ENCODE results near the gene NES. TPM values are rescaled to one million over a fixed set of nuclear protein-coding genes. Genes with fewer than 3 reads are reported as not detected.

NES gene
- total and polyA plus RNA-seq, 2 experiments from 2014 or later = 25.0 to 95.9 TPM

DNA sequence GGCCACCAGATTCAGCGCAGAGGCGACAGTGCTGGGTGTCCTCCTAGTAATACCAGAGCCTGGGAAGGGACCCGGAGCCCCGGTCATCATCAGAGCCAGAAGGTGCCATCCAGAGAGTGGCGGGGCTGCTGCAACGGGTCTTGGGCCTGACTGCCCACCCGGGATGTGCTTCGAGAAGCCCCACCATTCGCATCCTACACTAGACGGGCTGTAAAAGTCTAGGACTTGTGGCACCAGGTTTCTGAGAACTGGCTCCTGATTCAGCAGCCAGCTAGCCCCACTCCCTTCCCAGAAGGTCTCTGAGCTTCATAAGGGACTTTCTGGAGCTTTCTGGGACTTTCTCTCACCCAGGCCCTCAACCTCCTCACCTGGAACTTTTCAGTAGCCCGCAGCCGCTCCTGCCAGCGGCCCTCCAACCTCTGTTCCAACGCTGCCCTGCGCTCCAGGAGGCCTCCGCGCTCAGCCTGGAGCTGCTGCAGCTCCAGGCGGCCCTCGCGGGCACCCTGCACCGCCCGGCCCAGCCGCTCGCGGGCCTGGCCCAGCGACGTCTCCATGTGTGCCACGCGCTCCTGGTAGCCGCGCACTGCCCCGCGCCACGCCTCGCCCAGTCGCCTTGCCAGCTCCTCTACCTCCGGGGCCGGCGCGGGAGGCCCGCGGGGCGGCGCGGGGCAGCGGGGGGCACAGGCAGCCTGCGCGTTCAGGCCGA is 940 bp downstream of the NES start:
- Mint-ChIP-seq H3K4me3 (peak overlapping the region; percentile 78), H3K36me3 (ENCODE audit: low read depth) (peaks cover 44% of the 10 kb centered on the region), H3K27me3 (ENCODE audit: insufficient read depth, low read depth, poor library complexity) (peaks cover 36% of the 10 kb centered on the region), H3K4me1 (peaks cover 59% of the 10 kb centered on the region), H3K9me3 (peaks cover 9% of the 10 kb centered on the region), H3K27ac (no peak overlapping the region)
- H3K9me2 ChIP-seq (ENCODE audit: insufficient read depth) = peaks cover 9% of the 10 kb centered on the region
- H3F3A ChIP-seq (replicated peaks; ENCODE audit: low read depth) = peaks cover 14% of the 10 kb centered on the region; the same call in 1 of the 2 replicates
- H4K20me1 ChIP-seq (replicated peaks; ENCODE audit: insufficient read depth) = no peaks in the 10 kb centered on the region; the same call in 1 of the 2 replicates
- H3K4me2 ChIP-seq = peak overlapping the region; percentile 97
- peaks cover 15% of the 10 kb centered on the region for H3K36me3 ChIP-seq (ENCODE audit: insufficient read depth)
- no peak overlapping the region for H2AFZ ChIP-seq
- TF ChIP-seq, protein P1, sequence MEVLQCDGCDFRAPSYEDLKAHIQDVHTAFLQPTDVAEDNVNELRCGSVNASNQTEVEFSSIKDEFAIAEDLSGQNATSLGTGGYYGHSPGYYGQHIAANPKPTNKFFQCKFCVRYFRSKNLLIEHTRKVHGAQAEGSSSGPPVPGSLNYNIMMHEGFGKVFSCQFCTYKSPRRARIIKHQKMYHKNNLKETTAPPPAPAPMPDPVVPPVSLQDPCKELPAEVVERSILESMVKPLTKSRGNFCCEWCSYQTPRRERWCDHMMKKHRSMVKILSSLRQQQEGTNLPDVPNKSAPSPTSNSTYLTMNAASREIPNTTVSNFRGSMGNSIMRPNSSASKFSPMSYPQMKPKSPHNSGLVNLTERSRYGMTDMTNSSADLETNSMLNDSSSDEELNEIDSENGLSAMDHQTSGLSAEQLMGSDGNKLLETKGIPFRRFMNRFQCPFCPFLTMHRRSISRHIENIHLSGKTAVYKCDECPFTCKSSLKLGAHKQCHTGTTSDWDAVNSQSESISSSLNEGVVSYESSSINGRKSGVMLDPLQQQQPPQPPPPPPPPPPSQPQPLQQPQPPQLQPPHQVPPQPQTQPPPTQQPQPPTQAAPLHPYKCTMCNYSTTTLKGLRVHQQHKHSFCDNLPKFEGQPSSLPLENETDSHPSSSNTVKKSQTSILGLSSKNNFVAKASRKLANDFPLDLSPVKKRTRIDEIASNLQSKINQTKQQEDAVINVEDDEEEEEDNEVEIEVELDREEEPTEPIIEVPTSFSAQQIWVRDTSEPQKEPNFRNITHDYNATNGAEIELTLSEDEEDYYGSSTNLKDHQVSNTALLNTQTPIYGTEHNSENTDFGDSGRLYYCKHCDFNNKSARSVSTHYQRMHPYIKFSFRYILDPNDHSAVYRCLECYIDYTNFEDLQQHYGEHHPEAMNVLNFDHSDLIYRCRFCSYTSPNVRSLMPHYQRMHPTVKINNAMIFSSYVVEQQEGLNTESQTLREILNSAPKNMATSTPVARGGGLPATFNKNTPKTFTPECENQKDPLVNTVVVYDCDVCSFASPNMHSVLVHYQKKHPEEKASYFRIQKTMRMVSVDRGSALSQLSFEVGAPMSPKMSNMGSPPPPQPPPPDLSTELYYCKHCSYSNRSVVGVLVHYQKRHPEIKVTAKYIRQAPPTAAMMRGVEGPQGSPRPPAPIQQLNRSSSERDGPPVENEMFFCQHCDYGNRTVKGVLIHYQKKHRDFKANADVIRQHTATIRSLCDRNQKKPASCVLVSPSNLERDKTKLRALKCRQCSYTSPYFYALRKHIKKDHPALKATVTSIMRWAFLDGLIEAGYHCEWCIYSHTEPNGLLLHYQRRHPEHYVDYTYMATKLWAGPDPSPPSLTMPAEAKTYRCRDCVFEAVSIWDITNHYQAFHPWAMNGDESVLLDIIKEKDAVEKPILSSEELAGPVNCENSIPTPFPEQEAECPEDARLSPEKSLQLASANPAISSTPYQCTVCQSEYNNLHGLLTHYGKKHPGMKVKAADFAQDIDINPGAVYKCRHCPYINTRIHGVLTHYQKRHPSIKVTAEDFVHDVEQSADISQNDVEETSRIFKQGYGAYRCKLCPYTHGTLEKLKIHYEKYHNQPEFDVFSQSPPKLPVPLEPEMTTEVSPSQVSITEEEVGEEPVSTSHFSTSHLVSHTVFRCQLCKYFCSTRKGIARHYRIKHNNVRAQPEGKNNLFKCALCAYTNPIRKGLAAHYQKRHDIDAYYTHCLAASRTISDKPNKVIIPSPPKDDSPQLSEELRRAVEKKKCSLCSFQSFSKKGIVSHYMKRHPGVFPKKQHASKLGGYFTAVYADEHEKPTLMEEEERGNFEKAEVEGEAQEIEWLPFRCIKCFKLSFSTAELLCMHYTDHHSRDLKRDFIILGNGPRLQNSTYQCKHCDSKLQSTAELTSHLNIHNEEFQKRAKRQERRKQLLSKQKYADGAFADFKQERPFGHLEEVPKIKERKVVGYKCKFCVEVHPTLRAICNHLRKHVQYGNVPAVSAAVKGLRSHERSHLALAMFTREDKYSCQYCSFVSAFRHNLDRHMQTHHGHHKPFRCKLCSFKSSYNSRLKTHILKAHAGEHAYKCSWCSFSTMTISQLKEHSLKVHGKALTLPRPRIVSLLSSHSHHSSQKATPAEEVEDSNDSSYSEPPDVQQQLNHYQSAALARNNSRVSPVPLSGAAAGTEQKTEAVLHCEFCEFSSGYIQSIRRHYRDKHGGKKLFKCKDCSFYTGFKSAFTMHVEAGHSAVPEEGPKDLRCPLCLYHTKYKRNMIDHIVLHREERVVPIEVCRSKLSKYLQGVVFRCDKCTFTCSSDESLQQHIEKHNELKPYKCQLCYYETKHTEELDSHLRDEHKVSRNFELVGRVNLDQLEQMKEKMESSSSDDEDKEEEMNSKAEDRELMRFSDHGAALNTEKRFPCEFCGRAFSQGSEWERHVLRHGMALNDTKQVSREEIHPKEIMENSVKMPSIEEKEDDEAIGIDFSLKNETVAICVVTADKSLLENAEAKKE (CRISPR knock-in tag; IDR thresholded peaks at IDR 0.05) = no peak
- TF ChIP-seq STAT1 (IDR thresholded peaks at IDR 0.05; ENCODE audit: unreplicated experiment) (no peak), EZH2 (IDR thresholded peaks at IDR 0.05; ENCODE audit: low read depth, unreplicated experiment) (no peak), CREB1 (CRISPR knock-in tag; IDR thresholded peaks at IDR 0.05; ENCODE audit: low read depth) (no peak), NANOG (IDR thresholded peaks at IDR 0.05; ENCODE audit: borderline replicate concordance) (no peak)
- no peak for DNase-seq (ENCODE audit: low spot score)
- peaks cover 49% of the 10 kb centered on the region for H3K79me2 ChIP-seq (replicated peaks; ENCODE audit: insufficient read depth)
- peak overlapping the region; percentile 78 for H3K4me3 ChIP-seq
- peak; percentile 0; the same call in 2 of the 3 replicates for ATAC-seq
- H3K4me1 ChIP-seq (ENCODE audit: insufficient read depth) = peaks cover 39% of the 10 kb centered on the region
- peaks cover 23% of the 10 kb centered on the region for H3K27me3 ChIP-seq (ENCODE audit: insufficient read depth)
- H3K27ac ChIP-seq (ENCODE audit: low read depth) = no peak overlapping the region
